H9 (cell line): ENCODE measurements around the gene LETM1. TPM values are rescaled to one million over a fixed set of nuclear protein-coding genes. Genes with fewer than 3 reads are reported as not detected.

ENCODE experiments used
- DNase-seq: peaks from one replicate; pipeline ENCODE4 v3.0.0-alpha.2; 2017
- H2AFZ ChIP-seq: one replicate; pipeline ENCODE4 v1.6.1; 2013; ENCODE audit warnings: mild to moderate bottlenecking, low read length, control low read depth, moderate library complexity
- H2AK5ac ChIP-seq: 2 replicates; pipeline ENCODE4 v1.6.1; 2013; ENCODE audit warnings: low read length, control low read depth, mixed read lengths; ENCODE audit not compliant: insufficient read length
- H2BK120ac ChIP-seq: one replicate; pipeline ENCODE4 v1.6.1; 2013; ENCODE audit warnings: low read depth, mild to moderate bottlenecking, low read length, control low read depth, inconsistent platforms; ENCODE audit not compliant: poor library complexity, severe bottlenecking
- H2BK12ac ChIP-seq: 2 replicates; pipeline ENCODE4 v1.6.1; 2013; ENCODE audit warnings: low read length, control low read depth, mixed read lengths, low read depth; ENCODE audit not compliant: insufficient read length
- H2BK15ac ChIP-seq: 2 replicates; pipeline ENCODE4 v1.6.1; 2013; ENCODE audit warnings: low read depth, low read length, control low read depth
- H2BK20ac ChIP-seq: one replicate; pipeline ENCODE4 v1.6.1; 2013; ENCODE audit warnings: low read depth, mild to moderate bottlenecking, low read length, control low read depth, inconsistent platforms; ENCODE audit not compliant: poor library complexity, severe bottlenecking
- H2BK5ac ChIP-seq: 2 replicates; pipeline ENCODE4 v1.6.1; 2013; ENCODE audit warnings: low read length, control low read depth, mixed read lengths; ENCODE audit not compliant: insufficient read length
- H3K14ac ChIP-seq: 2 replicates; pipeline ENCODE4 v1.6.1; 2013; ENCODE audit warnings: low read length, control low read depth; ENCODE audit not compliant: insufficient read depth
- H3K18ac ChIP-seq: 2 replicates; pipeline ENCODE4 v1.6.1; 2013; ENCODE audit warnings: low read depth, mild to moderate bottlenecking, mixed read lengths, low read length, control low read depth; ENCODE audit not compliant: insufficient read length
- H3K23ac ChIP-seq: 2 replicates; pipeline ENCODE4 v1.6.1; 2013; ENCODE audit warnings: low read length, control low read depth, mixed read lengths, low read depth; ENCODE audit not compliant: insufficient read length
- H3K23me2 ChIP-seq: 2 replicates; pipeline ENCODE4 v1.6.1; 2013; ENCODE audit warnings: low read depth, mild to moderate bottlenecking, mixed read lengths, low read length, control low read depth; ENCODE audit not compliant: insufficient read length, poor library complexity, severe bottlenecking
- H3K27ac ChIP-seq: 2 replicates; pipeline ENCODE4 v1.5.1; 2013; ENCODE audit warnings: low read length, control low read depth, mixed read lengths, low read depth; ENCODE audit not compliant: insufficient read length
- H3K27me3 ChIP-seq: 2 replicates; pipeline ENCODE4 v1.6.1; 2013; ENCODE audit warnings: low read length, control low read depth, inconsistent platforms; ENCODE audit not compliant: insufficient read depth
- H3K4ac ChIP-seq: 2 replicates; pipeline ENCODE4 v1.6.1; 2013; ENCODE audit warnings: low read depth, mild to moderate bottlenecking, control low read depth, inconsistent platforms, low read length, moderate library complexity
- H3K4me1 ChIP-seq: 2 replicates; pipeline ENCODE4 v1.6.1; 2013; ENCODE audit warnings: low read length, control low read depth, inconsistent platforms; ENCODE audit not compliant: insufficient read depth
- H3K4me2 ChIP-seq: 2 replicates; pipeline ENCODE4 v1.6.1; 2013; ENCODE audit warnings: low read length, control low read depth, mixed read lengths; ENCODE audit not compliant: insufficient read length, insufficient read depth
- H3K56ac ChIP-seq: 2 replicates; pipeline ENCODE4 v1.6.1; 2013; ENCODE audit warnings: low read depth, mild to moderate bottlenecking, mixed read lengths, low read length, control low read depth; ENCODE audit not compliant: insufficient read length
- H3K79me1 ChIP-seq: 2 replicates; pipeline ENCODE4 v1.6.1; 2013; ENCODE audit warnings: low read depth, mild to moderate bottlenecking, moderate library complexity, low read length, control low read depth, inconsistent platforms; ENCODE audit not compliant: insufficient read depth, poor library complexity, severe bottlenecking
- H3K79me2 ChIP-seq: 2 replicates; pipeline ENCODE4 v1.6.1; 2013; ENCODE audit warnings: low read length, control low read depth, inconsistent platforms; ENCODE audit not compliant: insufficient read depth
- H3K9ac ChIP-seq: 2 replicates; pipeline ENCODE4 v1.6.1; 2013; ENCODE audit warnings: low read length, control low read depth, mixed read lengths; ENCODE audit not compliant: insufficient read length; ENCODE audit errors: extremely low read depth
- H3K9me3 ChIP-seq: one replicate; pipeline ENCODE4 v1.6.1; 2013; ENCODE audit warnings: low read depth, low read length, inconsistent platforms; ENCODE audit not compliant: control insufficient read depth
- H3T11ph ChIP-seq: one replicate; pipeline ENCODE4 v1.6.1; 2013; ENCODE audit warnings: mild to moderate bottlenecking, low read length, control low read depth, inconsistent platforms
- H4K20me1 ChIP-seq: one replicate; pipeline ENCODE4 v1.6.1; 2013; ENCODE audit not compliant: control insufficient read depth, insufficient read length, insufficient read depth
- H4K5ac ChIP-seq: 2 replicates; pipeline ENCODE4 v1.6.1; 2013; ENCODE audit warnings: low read depth, mild to moderate bottlenecking, mixed read lengths, low read length, control low read depth; ENCODE audit not compliant: insufficient read length
- H4K8ac ChIP-seq: replicated peaks from 2 replicates; pipeline ENCODE4 v1.6.1; 2013; ENCODE audit warnings: low read length, control low read depth, mixed read lengths, low read depth; ENCODE audit not compliant: insufficient read length
- H4K91ac ChIP-seq: 2 replicates; pipeline ENCODE4 v1.6.1; 2013; ENCODE audit warnings: low read depth, mild to moderate bottlenecking, moderate library complexity, mixed read lengths, low read length, control low read depth; ENCODE audit not compliant: insufficient read length
- H3K27ac Mint-ChIP-seq, 3 experiments: 2 replicates in 2 of 3; 3 replicates in 1 of 3; pipeline ENCODE4 v1.8.0; 2020 to 2021; ENCODE audit warnings: mixed read lengths in 3 of 3, mild to moderate bottlenecking in 1 of 3, moderate library complexity in 1 of 3
- H3K27me3 Mint-ChIP-seq: 2 replicates; pipeline ENCODE4 v1.8.0; 2021; ENCODE audit warnings: low read depth, mild to moderate bottlenecking, moderate library complexity, mixed read lengths
- H3K36me3 Mint-ChIP-seq, 3 experiments: 2 replicates in 2 of 3; 3 replicates in 1 of 3; pipeline ENCODE4 v1.8.0; 2020 to 2021; ENCODE audit warnings: low read depth in 3 of 3, mixed read lengths in 3 of 3; ENCODE audit not compliant: insufficient read depth in 1 of 3
- H3K4me1 Mint-ChIP-seq, 2 experiments: 2 replicates each; pipeline ENCODE4 v1.8.0; 2020; ENCODE audit warnings: mixed read lengths in 2 of 2
- H3K4me3 Mint-ChIP-seq, 2 experiments: 2 replicates in 1 of 2; 3 replicates in 1 of 2; pipeline ENCODE4 v1.8.0; 2020 to 2021; ENCODE audit warnings: mild to moderate bottlenecking in 2 of 2, mixed read lengths in 2 of 2, moderate library complexity in 1 of 2
- H3K9me3 Mint-ChIP-seq, 2 experiments: 2 replicates in 1 of 2; 3 replicates in 1 of 2; pipeline ENCODE4 v1.8.0; 2020; ENCODE audit warnings: mild to moderate bottlenecking in 2 of 2, mixed read lengths in 2 of 2, moderate library complexity in 1 of 2
- WGBS: extraction: QIAGEN DNeasy Blood & Tissue Kit; methylation state at CpG from one replicate; pipeline ENCODE4 v1.1.7; 2013; ENCODE audit warnings: missing lambda C conversion rate, low lambda C conversion rate, mixed read lengths; ENCODE audit not compliant: insufficient read length; ENCODE audit errors: extremely low coverage; 5-methylcytosine and 5-hydroxymethylcytosine counted together
- total RNA-seq: library from RNA; stranded (reverse); gene quantifications from 2 replicates; pipeline ENCODE4 v1.2.1, GENCODE V29; 2021
- TF ChIP-seq, protein P1 (sequence below): fragments of 200-600 bp; sonication (generic); conservative IDR thresholded peaks from 3 replicates; pipeline ENCODE4 v1.8.0; 2021; ENCODE audit warnings: antibody characterized with exemption, mild to moderate bottlenecking

Gene LETM1
- total RNA-seq, 1 experiment from 2014 or later, result 43.4 TPM

DNA sequence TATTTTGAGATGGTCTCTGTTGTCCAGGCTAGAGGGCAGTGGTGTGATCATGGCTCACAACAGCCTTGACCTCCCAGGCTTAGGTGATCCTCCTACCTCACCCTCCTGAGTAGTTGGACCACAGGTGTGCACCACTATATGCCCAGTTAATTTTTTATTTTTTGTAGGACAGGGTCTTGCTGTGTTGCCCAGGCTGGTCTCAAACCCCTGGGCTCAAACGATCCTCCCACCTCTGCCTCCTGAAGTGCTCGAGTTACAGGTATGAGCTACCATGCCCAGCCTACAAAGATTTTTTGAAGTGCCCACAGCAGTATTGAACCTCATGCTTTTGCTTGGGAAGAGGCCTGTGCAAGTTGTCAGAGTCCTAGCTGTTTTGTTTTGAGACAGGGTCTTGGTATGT lies 46.3 kb upstream of the LETM1 start:
- Histone ChIP-seq H4K20me1 (no peaks in the 10 kb centered on the region), H2BK12ac (no peak overlapping the region), H3K9me3 (no peaks in the 10 kb centered on the region), H2BK120ac (no peak overlapping the region), H4K8ac (no peak overlapping the region), H3K79me2 (peaks cover 7% of the 10 kb centered on the region; the same call in 1 of the 2 replicates), H2BK5ac (no peak overlapping the region), H3K9ac (no peak overlapping the region), H3K56ac (no peak overlapping the region), H2BK15ac (no peak overlapping the region), H3K23me2 (no peaks in the 10 kb centered on the region), H3K23ac (no peak overlapping the region), H3K18ac (no peak overlapping the region), H3T11ph (no peak overlapping the region), H2AFZ (no peak overlapping the region), H3K79me1 (no peaks in the 10 kb centered on the region), H3K4ac (no peak overlapping the region), H3K27me3 (no peaks in the 10 kb centered on the region), H4K91ac (no peak overlapping the region), H3K4me2 (no peak overlapping the region), H2AK5ac (no peak overlapping the region), H3K27ac (no peak overlapping the region), H3K4me1 (no peaks in the 10 kb centered on the region), H4K5ac (no peak overlapping the region), H3K14ac (no peak overlapping the region), H2BK20ac (no peak overlapping the region)
- H3K27me3 Mint-ChIP-seq, result no peaks in the 10 kb centered on the region; the same call in 1 of the 2 replicates
- no peak overlapping the region for H3K4me3 Mint-ChIP-seq
- no peaks in the 10 kb centered on the region for H3K9me3 Mint-ChIP-seq
- no peak overlapping the region for H3K27ac Mint-ChIP-seq
- TF ChIP-seq, protein P1, sequence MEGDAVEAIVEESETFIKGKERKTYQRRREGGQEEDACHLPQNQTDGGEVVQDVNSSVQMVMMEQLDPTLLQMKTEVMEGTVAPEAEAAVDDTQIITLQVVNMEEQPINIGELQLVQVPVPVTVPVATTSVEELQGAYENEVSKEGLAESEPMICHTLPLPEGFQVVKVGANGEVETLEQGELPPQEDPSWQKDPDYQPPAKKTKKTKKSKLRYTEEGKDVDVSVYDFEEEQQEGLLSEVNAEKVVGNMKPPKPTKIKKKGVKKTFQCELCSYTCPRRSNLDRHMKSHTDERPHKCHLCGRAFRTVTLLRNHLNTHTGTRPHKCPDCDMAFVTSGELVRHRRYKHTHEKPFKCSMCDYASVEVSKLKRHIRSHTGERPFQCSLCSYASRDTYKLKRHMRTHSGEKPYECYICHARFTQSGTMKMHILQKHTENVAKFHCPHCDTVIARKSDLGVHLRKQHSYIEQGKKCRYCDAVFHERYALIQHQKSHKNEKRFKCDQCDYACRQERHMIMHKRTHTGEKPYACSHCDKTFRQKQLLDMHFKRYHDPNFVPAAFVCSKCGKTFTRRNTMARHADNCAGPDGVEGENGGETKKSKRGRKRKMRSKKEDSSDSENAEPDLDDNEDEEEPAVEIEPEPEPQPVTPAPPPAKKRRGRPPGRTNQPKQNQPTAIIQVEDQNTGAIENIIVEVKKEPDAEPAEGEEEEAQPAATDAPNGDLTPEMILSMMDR, result no peak
- H3K36me3 Mint-ChIP-seq, result peaks cover 33 to 68% (median 62%) of the 10 kb centered on the region in 3 experiments; a peak in 6 of 7 replicates
- DNase-seq, result no peak
- WGBS, result no CpG with 5 or more reads among the region's 2 CpGs
- H3K4me1 Mint-ChIP-seq, result peaks cover 5 to 10% of the 10 kb centered on the region in 2 experiments
